GM12878 (cell line): Measurements from ENCODE around the gene MEGF6. TPM values are rescaled to one million over a fixed set of nuclear protein-coding genes. Genes with fewer than 3 reads are reported as not detected.

Experiments used
- ATAC-seq: fragments of 200-7000 bp; cut with Tn5 transposase; 3 replicates; pipeline ENCODE4 v1.9.1; 2020; ENCODE audit warnings: mild to moderate bottlenecking, moderate library complexity
- BruUV-seq: library from RNA; stranded (reverse); fragments of 400-500 nt; replicated peaks from 2 replicates; lab custom pipeline; 2021; lab: Mats Ljungman, UMichigan
- CTCF ChIA-PET: fragments of 300-600 bp; sonication (Branson Sonifier 250); formaldehyde crosslinking; extraction: SDS; loops from one replicate; lab custom pipeline; 2021; ENCODE audit warnings: inconsistent platforms; lab: Yijun Ruan, JAX
- POLR2A ChIA-PET: fragments of 350-600 bp; formaldehyde crosslinking; extraction: SDS; loops from one replicate; lab custom pipeline; 2021; ENCODE audit warnings: inconsistent platforms; lab: Charles Lee
- RAD21 ChIA-PET: fragments of 300-600 bp; sonication (Branson Sonifier 250); formaldehyde crosslinking; loops from one replicate; lab custom pipeline; 2023; ENCODE audit warnings: antibody characterized with exemption; ENCODE audit not compliant: unreplicated experiment; lab: Charles Lee
- SMC1A ChIA-PET: fragments of 300-600 bp; sonication (Branson Sonifier 250); formaldehyde crosslinking; loops from one replicate; lab custom pipeline; 2023; ENCODE audit not compliant: unreplicated experiment, uncharacterized antibody; lab: Charles Lee
- DNase-seq: peaks from one replicate; pipeline ENCODE4 v3.0.0-alpha.2; 2011; ENCODE audit warnings: low read depth, low spot score
- FAIRE-seq: peaks from 3 replicates; lab custom pipeline; 2011; peaks lifted over from hg19 to GRCh38; lab: Jason Lieb, UNC
- H2AFZ ChIP-seq: 2 replicates; pipeline ENCODE4 v1.6.0; 2011; ENCODE audit warnings: low read depth, low read length, control low read depth; ENCODE audit not compliant: control insufficient read depth
- H3K27ac ChIP-seq: 2 replicates; pipeline ENCODE4 v1.5.1; 2011; ENCODE audit warnings: control low read depth; ENCODE audit not compliant: control insufficient read depth, insufficient read depth
- H3K27me3 ChIP-seq, 2 experiments: replicated peaks in 1 of 2; 2 replicates each; pipeline versions ENCODE4 v1.6.0 to v1.6.1; 2011; ENCODE audit warnings: low read length in 1 of 2; ENCODE audit not compliant: control insufficient read depth in 2 of 2, insufficient read depth in 2 of 2
- H3K36me3 ChIP-seq, 2 experiments: 2 replicates each; pipeline ENCODE4 v1.5.1; 2011; ENCODE audit warnings: low read length in 1 of 2; ENCODE audit not compliant: control insufficient read depth in 2 of 2, insufficient read depth in 2 of 2
- H3K4me1 ChIP-seq: 2 replicates; pipeline ENCODE4 v1.6.1; 2011; ENCODE audit warnings: mild to moderate bottlenecking, low read length, moderate library complexity, mixed read lengths; ENCODE audit not compliant: control insufficient read depth, insufficient read depth
- H3K4me2 ChIP-seq: 2 replicates; pipeline ENCODE4 v1.6.0; 2011; ENCODE audit warnings: control low read depth; ENCODE audit not compliant: control insufficient read depth, insufficient read depth
- H3K4me3 ChIP-seq: fragments of 200-600 bp; sonication (generic); 2 replicates; pipeline ENCODE4 v1.5.1; 2016
- H3K79me2 ChIP-seq: 2 replicates; pipeline ENCODE4 v1.6.0; 2011; ENCODE audit warnings: low read length; ENCODE audit not compliant: control insufficient read depth, insufficient read depth
- H3K9ac ChIP-seq: 2 replicates; pipeline ENCODE4 v1.8.0; 2011; ENCODE audit warnings: low read length, control low read depth, mixed read lengths; ENCODE audit not compliant: control insufficient read depth, insufficient read depth
- H3K9me3 ChIP-seq: replicated peaks from 3 replicates; pipeline ENCODE4 v1.5.1; 2011; ENCODE audit warnings: mild to moderate bottlenecking, low read length; ENCODE audit not compliant: control insufficient read depth, insufficient read depth
- H4K20me1 ChIP-seq: 2 replicates; pipeline ENCODE4 v1.6.0; 2011; ENCODE audit not compliant: control insufficient read depth, insufficient read depth
- CBFB ChIP-seq: IDR thresholded peaks from 2 replicates; pipeline ENCODE4 v1.6.1; 2016; ENCODE audit warnings: antibody characterized with exemption, low read depth
- KDM1A ChIP-seq: fragments of 200-600 bp; sonication (generic); IDR thresholded peaks from 2 replicates; pipeline ENCODE4 v1.6.1; 2016; ENCODE audit warnings: borderline replicate concordance
- POLR2AphosphoS5 ChIP-seq: IDR thresholded peaks from 2 replicates; pipeline ENCODE4 v1.6.1; 2011; ENCODE audit warnings: mild to moderate bottlenecking, low read length, inconsistent platforms
- RUNX3 ChIP-seq: IDR thresholded peaks from 2 replicates; pipeline ENCODE4 v1.6.1; 2012; ENCODE audit warnings: low read length, inconsistent platforms
- SPI1 ChIP-seq: IDR thresholded peaks from 2 replicates; pipeline ENCODE4 v1.6.1; 2011; ENCODE audit warnings: low read depth, mild to moderate bottlenecking, low read length, moderate library complexity, borderline replicate concordance; ENCODE audit not compliant: insufficient read depth
- TAF1 ChIP-seq: IDR thresholded peaks from 2 replicates; pipeline ENCODE4 v1.6.1; 2011; ENCODE audit warnings: mild to moderate bottlenecking, low read depth, low read length, borderline replicate concordance
- ZNF274 ChIP-seq: IDR thresholded peaks from one replicate; pipeline ENCODE4 v1.8.0; 2011; ENCODE audit not compliant: insufficient read length, insufficient read depth
- WGBS: methylation state at CpG from one replicate; pipeline ENCODE4 v1.1.6; 2016; ENCODE audit warnings: low lambda C conversion rate; ENCODE audit not compliant: insufficient replicate concordance, insufficient coverage; ENCODE audit errors: missing lambda C conversion rate; 5-methylcytosine and 5-hydroxymethylcytosine counted together
- in situ Hi-C: fragments of 300-500 bp; cut with MboI; formaldehyde crosslinking; loops from 9 replicates; pipeline ENCODE4 v1.14.3; 2018; ENCODE audit warnings: mixed read lengths
- intact Hi-C: fragments of 100-400 bp; cut with micrococcal nuclease; formaldehyde crosslinking; loops from one replicate; pipeline ENCODE4 v1.14.2; 2022; ENCODE audit not compliant: unreplicated experiment
- polyA plus RNA-seq, 11 experiments: library from polyadenylated mRNA; depleted of rRNA in 4 of 11; unstranded in 6 of 11; stranded (reverse) in 5 of 11; fragments of >200 nt; fragmentation: Nextera tagmentation in 4 of 11; fragmentation: Illumina TruSeq in 1 of 11; extraction: Ambion mirVana in 4 of 11; extraction: Trizol in 1 of 11; gene quantifications; 1 replicate in 1 of 11; 2 replicates in 10 of 11; pipeline versions ENCODE4 v1.2.1 to v1.2.3, GENCODE V29; 2011 to 2016; ENCODE audit warnings: inconsistent platforms in 2 of 11, missing spikeins in 2 of 11, low read depth in 1 of 11
- total RNA-seq, 4 experiments: library from RNA; depleted of rRNA in 3 of 4; stranded (reverse); fragments of >200 nt in 3 of 4; fragmentation: Illumina TruSeq in 1 of 4; extraction: Trizol in 1 of 4; gene quantifications; 2 replicates each; pipeline versions ENCODE4 v1.2.1 to v1.2.3, GENCODE V29; 2013 to 2021
- TF ChIP-seq, protein P1 (sequence below): fragments of 450-650 bp; IDR thresholded peaks from 2 replicates; pipeline ENCODE4 v1.6.1; 2018; ENCODE audit warnings: mild to moderate bottlenecking, low read depth, moderate library complexity; ENCODE audit not compliant: partially characterized antibody
- TF ChIP-seq, protein P2 (sequence below): IDR thresholded peaks from 2 replicates; pipeline ENCODE4 v1.6.1; 2012; ENCODE audit warnings: low read depth, low read length, improper control_type of control experiment
- TF ChIP-seq, protein P3 (sequence below): fragments of 450-650 bp; formaldehyde crosslinking; IDR thresholded peaks from 2 replicates; pipeline ENCODE4 v1.5.0; 2022; ENCODE audit warnings: mild to moderate bottlenecking, missing genetic modification characterization
- TF ChIP-seq, protein P4 (sequence below): IDR thresholded peaks from 2 replicates; pipeline ENCODE4 v1.6.1; 2012; ENCODE audit warnings: improper control_type of control experiment, low read depth, low read length; ENCODE audit not compliant: insufficient replicate concordance

The MEGF6 gene
- total and polyA plus RNA-seq, 10 of the 15 experiments (the other 5 are each of a cell fraction or from before 2014, with no cell fraction given), result 0.03 to 0.41 TPM; not detected in 8

DNA sequence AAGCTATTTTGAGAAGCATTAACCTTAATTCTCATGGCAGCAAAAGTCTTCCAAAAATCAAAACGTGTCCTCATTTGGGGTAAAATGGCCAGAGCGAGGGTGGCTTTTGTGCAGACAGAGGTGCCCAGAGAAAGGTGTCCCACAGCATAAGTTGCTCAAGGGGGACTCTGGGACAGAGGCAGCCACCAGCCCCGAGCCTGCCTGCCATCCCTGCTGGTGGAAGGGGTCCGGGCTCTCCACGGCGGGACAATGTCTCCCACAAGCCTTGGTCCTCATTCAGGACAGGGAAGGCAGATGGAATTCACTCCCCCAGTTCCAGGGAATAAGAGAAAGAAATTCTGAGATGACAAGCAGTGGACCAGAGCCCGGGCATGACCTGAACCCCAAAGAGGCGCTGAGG, 169.4 kb downstream of the MEGF6 start (continued):
- TF ChIP-seq, protein P1, sequence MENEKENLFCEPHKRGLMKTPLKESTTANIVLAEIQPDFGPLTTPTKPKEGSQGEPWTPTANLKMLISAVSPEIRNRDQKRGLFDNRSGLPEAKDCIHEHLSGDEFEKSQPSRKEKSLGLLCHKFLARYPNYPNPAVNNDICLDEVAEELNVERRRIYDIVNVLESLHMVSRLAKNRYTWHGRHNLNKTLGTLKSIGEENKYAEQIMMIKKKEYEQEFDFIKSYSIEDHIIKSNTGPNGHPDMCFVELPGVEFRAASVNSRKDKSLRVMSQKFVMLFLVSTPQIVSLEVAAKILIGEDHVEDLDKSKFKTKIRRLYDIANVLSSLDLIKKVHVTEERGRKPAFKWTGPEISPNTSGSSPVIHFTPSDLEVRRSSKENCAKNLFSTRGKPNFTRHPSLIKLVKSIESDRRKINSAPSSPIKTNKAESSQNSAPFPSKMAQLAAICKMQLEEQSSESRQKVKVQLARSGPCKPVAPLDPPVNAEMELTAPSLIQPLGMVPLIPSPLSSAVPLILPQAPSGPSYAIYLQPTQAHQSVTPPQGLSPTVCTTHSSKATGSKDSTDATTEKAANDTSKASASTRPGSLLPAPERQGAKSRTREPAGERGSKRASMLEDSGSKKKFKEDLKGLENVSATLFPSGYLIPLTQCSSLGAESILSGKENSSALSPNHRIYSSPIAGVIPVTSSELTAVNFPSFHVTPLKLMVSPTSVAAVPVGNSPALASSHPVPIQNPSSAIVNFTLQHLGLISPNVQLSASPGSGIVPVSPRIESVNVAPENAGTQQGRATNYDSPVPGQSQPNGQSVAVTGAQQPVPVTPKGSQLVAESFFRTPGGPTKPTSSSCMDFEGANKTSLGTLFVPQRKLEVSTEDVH, result no peak

DNA sequence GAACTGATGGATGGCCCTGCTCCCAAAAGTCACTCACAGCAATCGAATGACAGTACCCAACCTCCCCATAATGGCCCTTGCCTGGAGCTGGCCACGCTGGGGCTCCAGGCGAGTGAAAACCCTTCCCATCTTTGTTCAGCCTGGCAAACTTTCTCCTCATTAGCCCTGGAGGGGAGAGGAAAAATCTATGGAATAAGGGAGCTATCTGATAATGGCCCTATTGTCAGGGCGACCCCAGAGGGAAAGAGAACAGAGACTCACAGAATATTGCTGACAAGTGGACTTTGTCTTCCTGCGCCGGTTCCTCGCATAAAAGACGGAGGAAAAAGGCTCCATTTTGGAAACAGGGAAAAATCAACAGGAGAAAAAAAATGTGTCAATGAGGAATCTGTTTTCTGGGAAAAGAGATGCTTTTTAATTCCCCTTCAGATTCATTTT, 169.9 kb downstream of the MEGF6 start:
- no peak overlapping the region for H3K4me2 ChIP-seq
- ChIA-PET POLR2A (no interaction called here), SMC1A (no interaction called here), RAD21 (interaction anchor here (1.4 kb wide), 1 partner anchor 11 kb away, joined by 4 read pairs; no protein-coding TSS in a partner anchor), CTCF (no interaction called here)
- in situ Hi-C loops (no loop called here), intact Hi-C loops (no loop called here)
- no peak for DNase-seq
- 13% methylated on average over 8 of the region's 8 CpGs for WGBS
- H3K9me3 ChIP-seq, result no peaks in the 10 kb centered on the region
- no TSS peak for BruUV-seq
- no peak overlapping the region for H3K9ac ChIP-seq
- H3K4me3 ChIP-seq, result no peak overlapping the region
- no peak overlapping the region for H2AFZ ChIP-seq
- no peak for FAIRE-seq
- no peaks in the 10 kb centered on the region for H4K20me1 ChIP-seq
- no peak overlapping the region for H3K27ac ChIP-seq
- H3K27me3 ChIP-seq, result peaks cover 0 to 4% of the 10 kb centered on the region in 2 experiments; a peak in 2 of 4 replicates
- H3K79me2 ChIP-seq, result no peaks in the 10 kb centered on the region
- ATAC-seq, result no peak
- no peaks in the 10 kb centered on the region for H3K36me3 ChIP-seq
- H3K4me1 ChIP-seq, result no peaks in the 10 kb centered on the region
- TF ChIP-seq, protein P2, sequence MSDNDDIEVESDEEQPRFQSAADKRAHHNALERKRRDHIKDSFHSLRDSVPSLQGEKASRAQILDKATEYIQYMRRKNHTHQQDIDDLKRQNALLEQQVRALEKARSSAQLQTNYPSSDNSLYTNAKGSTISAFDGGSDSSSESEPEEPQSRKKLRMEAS, result no peak
- TF ChIP-seq POLR2AphosphoS5 (no peak), KDM1A (no peak), SPI1 (no peak), TAF1 (no peak), RUNX3 (no peak), ZNF274 (no peak), CBFB (no peak)
- TF ChIP-seq, protein P3, sequence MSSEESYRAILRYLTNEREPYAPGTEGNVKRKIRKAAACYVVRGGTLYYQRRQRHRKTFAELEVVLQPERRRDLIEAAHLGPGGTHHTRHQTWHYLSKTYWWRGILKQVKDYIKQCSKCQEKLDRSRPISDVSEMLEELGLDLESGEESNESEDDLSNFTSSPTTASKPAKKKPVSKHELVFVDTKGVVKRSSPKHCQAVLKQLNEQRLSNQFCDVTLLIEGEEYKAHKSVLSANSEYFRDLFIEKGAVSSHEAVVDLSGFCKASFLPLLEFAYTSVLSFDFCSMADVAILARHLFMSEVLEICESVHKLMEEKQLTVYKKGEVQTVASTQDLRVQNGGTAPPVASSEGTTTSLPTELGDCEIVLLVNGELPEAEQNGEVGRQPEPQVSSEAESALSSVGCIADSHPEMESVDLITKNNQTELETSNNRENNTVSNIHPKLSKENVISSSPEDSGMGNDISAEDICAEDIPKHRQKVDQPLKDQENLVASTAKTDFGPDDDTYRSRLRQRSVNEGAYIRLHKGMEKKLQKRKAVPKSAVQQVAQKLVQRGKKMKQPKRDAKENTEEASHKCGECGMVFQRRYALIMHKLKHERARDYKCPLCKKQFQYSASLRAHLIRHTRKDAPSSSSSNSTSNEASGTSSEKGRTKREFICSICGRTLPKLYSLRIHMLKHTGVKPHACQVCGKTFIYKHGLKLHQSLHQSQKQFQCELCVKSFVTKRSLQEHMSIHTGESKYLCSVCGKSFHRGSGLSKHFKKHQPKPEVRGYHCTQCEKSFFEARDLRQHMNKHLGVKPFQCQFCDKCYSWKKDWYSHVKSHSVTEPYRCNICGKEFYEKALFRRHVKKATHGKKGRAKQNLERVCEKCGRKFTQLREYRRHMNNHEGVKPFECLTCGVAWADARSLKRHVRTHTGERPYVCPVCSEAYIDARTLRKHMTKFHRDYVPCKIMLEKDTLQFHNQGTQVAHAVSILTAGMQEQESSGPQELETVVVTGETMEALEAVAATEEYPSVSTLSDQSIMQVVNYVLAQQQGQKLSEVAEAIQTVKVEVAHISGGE, result no peak
- TF ChIP-seq, protein P4, sequence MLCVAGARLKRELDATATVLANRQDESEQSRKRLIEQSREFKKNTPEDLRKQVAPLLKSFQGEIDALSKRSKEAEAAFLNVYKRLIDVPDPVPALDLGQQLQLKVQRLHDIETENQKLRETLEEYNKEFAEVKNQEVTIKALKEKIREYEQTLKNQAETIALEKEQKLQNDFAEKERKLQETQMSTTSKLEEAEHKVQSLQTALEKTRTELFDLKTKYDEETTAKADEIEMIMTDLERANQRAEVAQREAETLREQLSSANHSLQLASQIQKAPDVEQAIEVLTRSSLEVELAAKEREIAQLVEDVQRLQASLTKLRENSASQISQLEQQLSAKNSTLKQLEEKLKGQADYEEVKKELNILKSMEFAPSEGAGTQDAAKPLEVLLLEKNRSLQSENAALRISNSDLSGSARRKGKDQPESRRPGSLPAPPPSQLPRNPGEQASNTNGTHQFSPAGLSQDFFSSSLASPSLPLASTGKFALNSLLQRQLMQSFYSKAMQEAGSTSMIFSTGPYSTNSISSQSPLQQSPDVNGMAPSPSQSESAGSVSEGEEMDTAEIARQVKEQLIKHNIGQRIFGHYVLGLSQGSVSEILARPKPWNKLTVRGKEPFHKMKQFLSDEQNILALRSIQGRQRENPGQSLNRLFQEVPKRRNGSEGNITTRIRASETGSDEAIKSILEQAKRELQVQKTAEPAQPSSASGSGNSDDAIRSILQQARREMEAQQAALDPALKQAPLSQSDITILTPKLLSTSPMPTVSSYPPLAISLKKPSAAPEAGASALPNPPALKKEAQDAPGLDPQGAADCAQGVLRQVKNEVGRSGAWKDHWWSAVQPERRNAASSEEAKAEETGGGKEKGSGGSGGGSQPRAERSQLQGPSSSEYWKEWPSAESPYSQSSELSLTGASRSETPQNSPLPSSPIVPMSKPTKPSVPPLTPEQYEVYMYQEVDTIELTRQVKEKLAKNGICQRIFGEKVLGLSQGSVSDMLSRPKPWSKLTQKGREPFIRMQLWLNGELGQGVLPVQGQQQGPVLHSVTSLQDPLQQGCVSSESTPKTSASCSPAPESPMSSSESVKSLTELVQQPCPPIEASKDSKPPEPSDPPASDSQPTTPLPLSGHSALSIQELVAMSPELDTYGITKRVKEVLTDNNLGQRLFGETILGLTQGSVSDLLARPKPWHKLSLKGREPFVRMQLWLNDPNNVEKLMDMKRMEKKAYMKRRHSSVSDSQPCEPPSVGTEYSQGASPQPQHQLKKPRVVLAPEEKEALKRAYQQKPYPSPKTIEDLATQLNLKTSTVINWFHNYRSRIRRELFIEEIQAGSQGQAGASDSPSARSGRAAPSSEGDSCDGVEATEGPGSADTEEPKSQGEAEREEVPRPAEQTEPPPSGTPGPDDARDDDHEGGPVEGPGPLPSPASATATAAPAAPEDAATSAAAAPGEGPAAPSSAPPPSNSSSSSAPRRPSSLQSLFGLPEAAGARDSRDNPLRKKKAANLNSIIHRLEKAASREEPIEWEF, result no peak
